Kidney epithelial cell (primary cell): ENCODE data around the gene TXNRD1. TPM values are rescaled to one million over a fixed set of nuclear protein-coding genes. Genes with fewer than 3 reads are reported as not detected.

ENCODE experiments used
- DNase-seq: peaks from one replicate; pipeline ENCODE4 v3.0.0-alpha.2; 2010; ENCODE audit warnings: low read depth
- H3K27me3 ChIP-seq: 2 replicates; pipeline ENCODE4 v1.6.0; 2011; ENCODE audit warnings: low read length; ENCODE audit not compliant: control insufficient read depth, insufficient read depth
- H3K36me3 ChIP-seq: 2 replicates; pipeline ENCODE4 v1.5.1; 2011; ENCODE audit warnings: low read length; ENCODE audit not compliant: control insufficient read depth, insufficient read depth
- H3K4me3 ChIP-seq: 2 replicates; pipeline ENCODE4 v1.5.1; 2011; ENCODE audit warnings: low read depth, mild to moderate bottlenecking, control low read depth, low read length
- CTCF ChIP-seq: IDR thresholded peaks from 2 replicates; pipeline ENCODE4 v1.5.1; 2011; ENCODE audit warnings: mild to moderate bottlenecking, moderate library complexity, low read length, control low read depth, inconsistent platforms; ENCODE audit not compliant: insufficient read depth, poor library complexity, severe bottlenecking
- total RNA-seq: library from RNA; depleted of rRNA; stranded (reverse); fragments of >200 nt; gene quantifications from 2 replicates; pipeline ENCODE4 v1.2.3, GENCODE V29; 2015

Gene TXNRD1
- total RNA-seq, 1 donor from 2014 or later = 100 TPM

- no peak overlapping the region for H3K4me3 ChIP-seq
- no peak for DNase-seq
- no peak for TF ChIP-seq CTCF
- H3K36me3 ChIP-seq = no peaks in the 10 kb centered on the region
- no peaks in the 10 kb centered on the region for H3K27me3 ChIP-seq
Measured at GRCh38 chr12:104312654-104313053, 97.1 kb downstream of the TXNRD1 start.

GRCh38 chr12:104313568-104314241, 98.1 kb downstream of the TXNRD1 start:
- no peak overlapping the region for H3K4me3 ChIP-seq
- TF ChIP-seq CTCF = no peak
- DNase-seq = no peak

GRCh38 chr12:104314242-104314614, 98.6 kb downstream of the TXNRD1 start:
- H3K4me3 ChIP-seq = no peak overlapping the region
- DNase-seq = no peak
- no peaks in the 10 kb centered on the region for H3K36me3 ChIP-seq
- no peak for TF ChIP-seq CTCF
- H3K27me3 ChIP-seq = no peaks in the 10 kb centered on the region

More at GRCh38 chr12:104313568-104314241, 98.1 kb downstream of the TXNRD1 start:
- Histone ChIP-seq H3K27me3 (no peaks in the 10 kb centered on the region), H3K36me3 (no peaks in the 10 kb centered on the region)

- H3K27me3 ChIP-seq = no peaks in the 10 kb centered on the region
- DNase-seq = no peak
- no peak for TF ChIP-seq CTCF
- no peak overlapping the region for H3K4me3 ChIP-seq
- H3K36me3 ChIP-seq = no peaks in the 10 kb centered on the region
Measured at GRCh38 chr12:104315326-104316224, 100.0 kb downstream of the TXNRD1 start.

DNA sequence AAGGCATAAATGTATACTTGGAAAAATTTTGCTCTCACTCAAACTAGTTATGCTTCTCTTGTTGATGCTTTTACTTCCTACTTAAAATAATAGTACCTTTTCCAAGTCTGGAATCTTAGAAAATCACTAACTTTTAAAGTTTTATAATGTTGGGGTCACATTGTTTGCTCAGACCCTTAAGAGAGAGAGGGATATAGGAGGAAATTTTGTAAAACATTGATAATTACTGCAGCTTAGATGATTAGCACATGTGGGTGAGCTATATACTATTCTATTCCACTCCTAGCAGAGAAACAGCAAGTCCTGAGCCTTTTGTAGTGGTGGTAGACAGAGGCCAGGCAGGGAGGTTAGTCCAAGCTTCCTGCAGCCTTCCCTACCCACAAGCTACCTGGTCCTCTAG, 101.4 kb downstream of the TXNRD1 start:
- no peak for TF ChIP-seq CTCF
- H3K36me3 ChIP-seq = no peaks in the 10 kb centered on the region

More for the DNA sequence above, 101.4 kb downstream of the TXNRD1 start:
- H3K4me3 ChIP-seq = no peak overlapping the region
- no peaks in the 10 kb centered on the region for H3K27me3 ChIP-seq
- DNase-seq = no peak
